ENCODE data around the gene MCMBP.

MCMBP gene

GRCh38 chr10:119896937-119897770, 24.5 kb upstream of the MCMBP start:
- TF ChIP-seq, protein P1, sequence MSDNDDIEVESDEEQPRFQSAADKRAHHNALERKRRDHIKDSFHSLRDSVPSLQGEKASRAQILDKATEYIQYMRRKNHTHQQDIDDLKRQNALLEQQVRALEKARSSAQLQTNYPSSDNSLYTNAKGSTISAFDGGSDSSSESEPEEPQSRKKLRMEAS (IDR thresholded peaks at IDR 0.05), result no peak
- TF ChIP-seq YY1 (IDR thresholded peaks at IDR 0.05; ENCODE audit: low read depth), result no peak
- TF ChIP-seq EP300 (IDR thresholded peaks at IDR 0.05; ENCODE audit: borderline replicate concordance), result no peak
- peak; percentile 40 for TF ChIP-seq NFIC (IDR thresholded peaks at IDR 0.05)
- TF ChIP-seq CEBPB (IDR thresholded peaks at IDR 0.05), result no peak
- no peak for TF ChIP-seq RAD21 (IDR thresholded peaks at IDR 0.05; ENCODE audit: low read depth)
- TF ChIP-seq FOXM1 (IDR thresholded peaks at IDR 0.05; ENCODE audit: borderline replicate concordance, low read depth), result no peak

DNA sequence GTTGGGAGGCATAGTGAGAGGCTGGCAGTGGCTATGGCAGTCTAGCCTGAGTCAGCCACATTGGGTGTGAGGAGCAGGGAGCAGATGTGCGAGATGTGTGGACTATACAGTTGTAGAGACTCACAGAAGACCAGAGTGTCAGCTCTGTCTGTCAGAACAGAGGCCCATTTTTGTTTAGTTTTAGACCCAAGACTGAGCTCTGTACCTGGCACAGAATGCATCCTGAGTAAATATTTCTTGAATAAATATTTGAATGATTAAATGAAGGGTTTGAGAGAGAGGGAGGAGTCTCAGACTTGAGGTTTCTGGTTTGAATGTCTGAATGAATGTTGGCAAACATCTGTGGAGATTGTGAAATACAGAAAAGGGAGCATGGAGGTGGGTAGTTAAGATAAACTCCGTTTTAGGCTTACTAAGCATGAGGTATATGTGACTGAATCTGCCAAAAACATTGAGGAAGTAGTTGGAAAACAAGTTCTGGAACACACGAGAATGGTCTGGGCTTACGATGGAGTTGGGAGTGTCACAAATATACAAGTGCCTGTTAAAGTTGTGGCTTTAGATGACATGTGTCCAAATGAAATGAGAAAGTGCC, 23.5 kb upstream of the MCMBP start:
- TF ChIP-seq NFIC (IDR thresholded peaks at IDR 0.05) (no peak), ZBTB7A (IDR thresholded peaks at IDR 0.05; ENCODE audit: low read depth) (no peak), REST (IDR thresholded peaks at IDR 0.05; ENCODE audit: low read depth) (no peak), USF1 (IDR thresholded peaks at IDR 0.05) (no peak), RAD21 (IDR thresholded peaks at IDR 0.05; ENCODE audit: low read depth) (no peak), TAF1 (IDR thresholded peaks at IDR 0.05; ENCODE audit: low read depth) (no peak), EP300 (IDR thresholded peaks at IDR 0.05; ENCODE audit: borderline replicate concordance) (no peak), EGR1 (IDR thresholded peaks at IDR 0.05) (no peak), CEBPB (IDR thresholded peaks at IDR 0.05) (no peak), FOXM1 (IDR thresholded peaks at IDR 0.05; ENCODE audit: borderline replicate concordance, low read depth) (no peak), YY1 (IDR thresholded peaks at IDR 0.05; ENCODE audit: low read depth) (no peak), TCF12 (IDR thresholded peaks at IDR 0.05; ENCODE audit: low read depth) (no peak), TEAD4 (IDR thresholded peaks at IDR 0.05) (no peak), CREB1 (IDR thresholded peaks at IDR 0.05; ENCODE audit: low read depth) (no peak)
- TF ChIP-seq, protein P1 (IDR thresholded peaks at IDR 0.05), result no peak

DNA sequence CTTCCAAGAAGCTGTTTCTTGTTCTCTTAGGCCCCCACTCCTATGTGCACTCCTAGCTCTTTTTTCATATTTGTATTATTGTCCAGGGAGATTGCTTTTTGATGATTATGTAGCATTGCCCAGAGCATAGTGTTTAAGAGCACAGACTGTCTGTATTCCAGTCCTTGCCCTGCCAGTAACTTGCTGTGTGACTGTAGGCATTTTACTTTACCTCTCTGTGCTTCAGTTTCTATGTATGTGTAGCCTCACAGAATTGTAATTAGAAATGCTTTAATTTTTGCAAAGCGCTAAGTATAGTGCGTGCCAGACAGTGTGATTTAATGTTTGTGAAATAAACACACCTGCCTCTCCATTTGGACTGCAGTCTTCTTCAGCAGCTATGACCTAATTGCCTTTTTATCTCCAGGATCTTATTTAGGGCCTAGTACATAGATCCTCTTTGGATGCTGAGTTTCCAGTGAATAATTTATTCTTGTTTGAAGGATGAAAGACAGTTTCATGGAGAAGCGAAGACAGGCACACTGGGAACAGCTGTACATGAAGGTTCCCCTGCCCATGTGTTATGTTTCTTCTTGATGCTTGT, 21.3 kb upstream of the MCMBP start:
- TF ChIP-seq NFIC (IDR thresholded peaks at IDR 0.05), result no peak
- TF ChIP-seq TCF12 (IDR thresholded peaks at IDR 0.05; ENCODE audit: low read depth), result no peak
- TF ChIP-seq TAF1 (IDR thresholded peaks at IDR 0.05; ENCODE audit: low read depth), result no peak
- TF ChIP-seq CREB1 (IDR thresholded peaks at IDR 0.05; ENCODE audit: low read depth), result no peak
- TF ChIP-seq USF1 (IDR thresholded peaks at IDR 0.05), result no peak
- TF ChIP-seq CEBPB (IDR thresholded peaks at IDR 0.05), result no peak
- no peak for TF ChIP-seq REST (IDR thresholded peaks at IDR 0.05; ENCODE audit: low read depth)
- TF ChIP-seq, protein P1 (IDR thresholded peaks at IDR 0.05), result no peak

DNA sequence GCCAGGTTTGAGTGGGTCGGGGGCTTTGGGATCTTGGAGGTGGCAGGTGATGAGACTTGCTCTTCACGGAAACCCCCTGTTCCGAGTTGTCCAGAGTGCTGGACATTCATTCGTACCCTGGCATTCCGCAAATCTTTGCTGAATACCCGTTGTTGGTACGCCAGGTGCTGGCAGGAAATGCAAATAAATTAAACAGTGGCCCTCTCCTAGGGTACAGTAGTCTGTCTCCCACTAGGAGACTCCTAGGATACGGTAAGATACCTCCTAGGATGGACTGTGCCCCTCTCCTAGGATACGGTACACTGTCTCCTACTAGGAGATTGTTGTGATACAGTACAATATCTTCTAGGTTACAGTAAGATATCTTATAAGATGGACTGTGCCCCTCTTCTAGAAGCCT, 20.4 kb upstream of the MCMBP start:
- no peak for TF ChIP-seq FOXM1 (IDR thresholded peaks at IDR 0.05; ENCODE audit: borderline replicate concordance, low read depth)
- TF ChIP-seq USF1 (IDR thresholded peaks at IDR 0.05), result no peak
- TF ChIP-seq YY1 (IDR thresholded peaks at IDR 0.05; ENCODE audit: low read depth), result no peak
- no peak for TF ChIP-seq EGR1 (IDR thresholded peaks at IDR 0.05)
- TF ChIP-seq, protein P1 (IDR thresholded peaks at IDR 0.05), result no peak
- no peak for TF ChIP-seq ZBTB7A (IDR thresholded peaks at IDR 0.05; ENCODE audit: low read depth)
- no peak for TF ChIP-seq TAF1 (IDR thresholded peaks at IDR 0.05; ENCODE audit: low read depth)
- no peak for TF ChIP-seq CREB1 (IDR thresholded peaks at IDR 0.05; ENCODE audit: low read depth)
- no peak for TF ChIP-seq REST (IDR thresholded peaks at IDR 0.05; ENCODE audit: low read depth)
- TF ChIP-seq TCF12 (IDR thresholded peaks at IDR 0.05; ENCODE audit: low read depth), result no peak
